OCI-LY1 (cell line): ENCODE data around the gene SCRN2.

Source experiments
- H2AFZ ChIP-seq: fragments of 200-600 bp; sonication (generic), shearing (Covaris generic); 2 replicates; pipeline ENCODE4 v1.6.0; 2014; ENCODE audit warnings: antibody characterized with exemption, mild to moderate bottlenecking, low read length
- H3F3A ChIP-seq: fragments of 200-600 bp; sonication (generic), shearing (Covaris generic); 2 replicates; pipeline ENCODE4 v1.6.0; 2014; ENCODE audit warnings: mild to moderate bottlenecking, antibody characterized with exemption, low read length, moderate library complexity; ENCODE audit not compliant: insufficient read depth
- H3K27ac ChIP-seq: fragments of 200-600 bp; sonication (generic); 2 replicates; pipeline ENCODE4 v1.5.1; 2014; ENCODE audit warnings: low read length, mixed run types, mild to moderate bottlenecking, low read depth; ENCODE audit not compliant: poor library complexity, severe bottlenecking
- H3K27me3 ChIP-seq: fragments of 200-600 bp; sonication (generic); 2 replicates; pipeline ENCODE4 v1.6.0; 2014; ENCODE audit warnings: antibody characterized with exemption, mild to moderate bottlenecking, low read length, moderate library complexity; ENCODE audit not compliant: insufficient read depth
- H3K36me3 ChIP-seq: fragments of 200-600 bp; sonication (generic); 2 replicates; pipeline ENCODE4 v1.6.1; 2014; ENCODE audit warnings: mild to moderate bottlenecking, antibody characterized with exemption, low read length, moderate library complexity, mixed read lengths; ENCODE audit not compliant: insufficient read depth
- H3K4me1 ChIP-seq: fragments of 200-600 bp; sonication (generic); 2 replicates; pipeline ENCODE4 v1.5.1; 2014; ENCODE audit warnings: mild to moderate bottlenecking, low read length, moderate library complexity; ENCODE audit not compliant: insufficient read depth, severe bottlenecking
- H3K4me2 ChIP-seq: fragments of 200-600 bp; sonication (generic), shearing (Covaris generic); 2 replicates; pipeline ENCODE4 v1.6.1; 2014; ENCODE audit warnings: low read length
- H3K4me3 ChIP-seq: fragments of 200-600 bp; sonication (generic); 2 replicates; pipeline ENCODE4 v1.5.1; 2014; ENCODE audit warnings: low read length, low read depth, mild to moderate bottlenecking, mixed read lengths; ENCODE audit not compliant: poor library complexity, severe bottlenecking
- H3K79me2 ChIP-seq: fragments of 200-600 bp; shearing (Covaris generic); 2 replicates; pipeline ENCODE4 v1.6.1; 2016; ENCODE audit warnings: mixed run types, low read length, mixed read lengths; ENCODE audit not compliant: insufficient read depth
- H3K9ac ChIP-seq: fragments of 200-600 bp; sonication (generic), shearing (Covaris generic); 2 replicates; pipeline ENCODE4 v1.6.1; 2014; ENCODE audit warnings: mild to moderate bottlenecking, low read length, mixed read lengths
- H3K9me2 ChIP-seq: fragments of 200-600 bp; sonication (generic), shearing (Covaris generic); 2 replicates; pipeline ENCODE4 v1.6.1; 2014; ENCODE audit warnings: low read depth, mild to moderate bottlenecking, low read length, mixed read lengths
- H3K9me3 ChIP-seq: fragments of 200-600 bp; shearing (Covaris generic); 2 replicates; pipeline ENCODE4 v1.6.1; 2014; ENCODE audit warnings: low read length, mixed read lengths
- H4K20me1 ChIP-seq: fragments of 200-600 bp; sonication (generic), shearing (Covaris generic); 2 replicates; pipeline ENCODE4 v1.6.0; 2016; ENCODE audit warnings: mild to moderate bottlenecking, low read length; ENCODE audit not compliant: insufficient read depth
- EZH2 ChIP-seq: fragments of 200-600 bp; sonication (generic), shearing (Covaris generic); IDR thresholded peaks from 2 replicates; pipeline ENCODE4 v1.8.0; 2017; ENCODE audit warnings: borderline replicate concordance, mixed run types, mild to moderate bottlenecking, antibody characterized with exemption, low read length, moderate library complexity, mixed read lengths
- TF ChIP-seq, protein P1 (sequence below): fragments of 200-600 bp; sonication (generic), shearing (Covaris generic); IDR thresholded peaks from 2 replicates; pipeline ENCODE4 v1.5.1; 2017; ENCODE audit warnings: mild to moderate bottlenecking, antibody characterized with exemption, low read length, moderate library complexity, mixed read lengths

Gene SCRN2

DNA sequence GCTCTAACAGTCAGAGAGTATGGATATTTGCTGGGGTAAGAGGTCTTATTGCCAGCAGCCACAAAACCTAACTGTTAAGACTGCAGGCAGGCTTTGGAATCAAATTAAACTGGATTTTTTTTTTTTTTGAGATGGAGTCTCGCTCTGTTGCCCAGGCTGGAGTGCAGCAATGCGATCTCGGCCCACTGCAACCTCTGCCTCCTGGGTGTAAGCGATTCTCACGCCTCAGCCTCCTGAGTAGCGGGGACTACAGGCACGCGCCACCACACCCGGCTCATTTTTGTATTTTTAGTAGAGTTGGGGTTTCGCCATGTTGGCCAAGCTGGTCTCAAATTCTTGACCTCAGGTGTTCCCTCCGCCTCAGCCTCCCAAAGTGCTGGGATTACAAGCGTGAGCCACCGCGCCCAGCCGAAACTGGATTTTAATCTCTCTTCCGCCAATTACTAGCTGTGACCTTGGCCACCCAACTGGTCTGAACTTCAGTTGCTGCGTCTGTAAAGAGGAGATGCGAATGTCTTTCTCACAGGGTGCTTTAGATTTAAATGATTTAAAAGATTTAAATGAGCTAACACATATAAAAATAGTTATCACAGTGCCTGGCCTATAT lies 10.6 kb downstream of the SCRN2 start:
- H3K27me3 ChIP-seq: no peaks in the 10 kb centered on the region
- H3K36me3 ChIP-seq: peaks cover 26% of the 10 kb centered on the region
- TF ChIP-seq, protein P1, sequence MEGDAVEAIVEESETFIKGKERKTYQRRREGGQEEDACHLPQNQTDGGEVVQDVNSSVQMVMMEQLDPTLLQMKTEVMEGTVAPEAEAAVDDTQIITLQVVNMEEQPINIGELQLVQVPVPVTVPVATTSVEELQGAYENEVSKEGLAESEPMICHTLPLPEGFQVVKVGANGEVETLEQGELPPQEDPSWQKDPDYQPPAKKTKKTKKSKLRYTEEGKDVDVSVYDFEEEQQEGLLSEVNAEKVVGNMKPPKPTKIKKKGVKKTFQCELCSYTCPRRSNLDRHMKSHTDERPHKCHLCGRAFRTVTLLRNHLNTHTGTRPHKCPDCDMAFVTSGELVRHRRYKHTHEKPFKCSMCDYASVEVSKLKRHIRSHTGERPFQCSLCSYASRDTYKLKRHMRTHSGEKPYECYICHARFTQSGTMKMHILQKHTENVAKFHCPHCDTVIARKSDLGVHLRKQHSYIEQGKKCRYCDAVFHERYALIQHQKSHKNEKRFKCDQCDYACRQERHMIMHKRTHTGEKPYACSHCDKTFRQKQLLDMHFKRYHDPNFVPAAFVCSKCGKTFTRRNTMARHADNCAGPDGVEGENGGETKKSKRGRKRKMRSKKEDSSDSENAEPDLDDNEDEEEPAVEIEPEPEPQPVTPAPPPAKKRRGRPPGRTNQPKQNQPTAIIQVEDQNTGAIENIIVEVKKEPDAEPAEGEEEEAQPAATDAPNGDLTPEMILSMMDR: no peak
- no peak for TF ChIP-seq EZH2
- H3F3A ChIP-seq: no peaks in the 10 kb centered on the region
- H3K27ac ChIP-seq: peak overlapping the region; percentile 34
- H3K4me3 ChIP-seq: peak overlapping the region; percentile 93
- H3K9me3 ChIP-seq: no peaks in the 10 kb centered on the region
- H3K4me1 ChIP-seq: peaks cover 22% of the 10 kb centered on the region
- peaks cover 6% of the 10 kb centered on the region for H3K79me2 ChIP-seq
- peak overlapping the region; percentile 83 for H3K9ac ChIP-seq
- no peaks in the 10 kb centered on the region for H4K20me1 ChIP-seq
- peak overlapping the region; percentile 92 for H3K4me2 ChIP-seq
- H3K9me2 ChIP-seq: no peaks in the 10 kb centered on the region
- H2AFZ ChIP-seq: no peak overlapping the region

DNA sequence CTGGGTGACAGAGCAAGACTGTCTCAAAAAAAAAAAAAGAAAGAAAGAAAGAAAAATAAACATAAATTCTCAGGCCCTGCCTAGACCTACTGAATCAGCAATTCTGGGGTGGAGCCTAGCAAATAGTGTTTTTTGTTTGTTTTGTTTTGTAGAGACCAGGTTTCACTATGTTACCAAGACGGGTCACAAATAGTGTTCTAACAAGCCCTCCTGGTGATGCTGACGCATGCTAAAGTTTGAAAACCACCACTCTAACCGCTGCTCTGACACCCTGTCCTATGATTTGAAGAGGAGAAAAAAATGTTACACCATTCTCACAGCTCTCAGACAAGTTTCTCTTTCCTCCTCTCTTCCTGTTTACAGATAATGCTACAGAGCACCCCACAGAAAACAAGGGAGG lies 11.2 kb downstream of the SCRN2 start:
- no peak overlapping the region for H2AFZ ChIP-seq
- no peaks in the 10 kb centered on the region for H3K9me2 ChIP-seq
- H3K9ac ChIP-seq: peak overlapping the region; percentile 23; the same call in 1 of the 2 replicates
- peaks cover 29% of the 10 kb centered on the region for H3K36me3 ChIP-seq
- TF ChIP-seq, protein P1: no peak
- TF ChIP-seq EZH2: no peak
- no peaks in the 10 kb centered on the region for H3K9me3 ChIP-seq
- no peaks in the 10 kb centered on the region for H4K20me1 ChIP-seq
- H3K27me3 ChIP-seq: no peaks in the 10 kb centered on the region
- peaks cover 22% of the 10 kb centered on the region for H3K4me1 ChIP-seq
- peak overlapping the region; percentile 93 for H3K4me3 ChIP-seq
- peak overlapping the region; percentile 92 for H3K4me2 ChIP-seq
- peaks cover 6% of the 10 kb centered on the region for H3K79me2 ChIP-seq
- no peaks in the 10 kb centered on the region for H3F3A ChIP-seq
- no peak overlapping the region for H3K27ac ChIP-seq

GRCh38 chr17:47823519-47823918 lies 17.6 kb downstream of the SCRN2 start:
- Histone ChIP-seq H3K27me3 (no peaks in the 10 kb centered on the region), H2AFZ (no peak overlapping the region), H3K27ac (no peak overlapping the region), H3K4me1 (peaks cover 21% of the 10 kb centered on the region), H3K9me2 (no peaks in the 10 kb centered on the region), H3K36me3 (peaks cover 43% of the 10 kb centered on the region), H3K4me2 (no peak overlapping the region), H3F3A (no peaks in the 10 kb centered on the region), H3K4me3 (no peak overlapping the region), H3K9ac (no peak overlapping the region), H4K20me1 (no peaks in the 10 kb centered on the region), H3K9me3 (no peaks in the 10 kb centered on the region), H3K79me2 (no peaks in the 10 kb centered on the region)
- TF ChIP-seq, protein P1: no peak
- no peak for TF ChIP-seq EZH2
